SW480 (cell line): ENCODE measurements around the gene AUTS2.

Source experiments
- DNase-seq: peaks from one replicate; pipeline ENCODE4 v3.0.0-alpha.2; 2016; ENCODE audit warnings: low spot score

AUTS2 gene

GRCh38 chr7:70470746-70471145 lies 872.5 kb downstream of the AUTS2 start:
- DNase-seq = no peak

GRCh38 chr7:70472601-70473237 lies 874.4 kb downstream of the AUTS2 start:
- DNase-seq = no peak

GRCh38 chr7:70474639-70475234 lies 876.5 kb downstream of the AUTS2 start:
- no peak for DNase-seq

- peak; percentile 49 for DNase-seq
These were observed 879.0 kb downstream of the AUTS2 start for GRCh38 chr7:70477036-70478010.

GRCh38 chr7:70479153-70480021 lies 881.1 kb downstream of the AUTS2 start:
- DNase-seq = no peak

GRCh38 chr7:70480927-70481569 lies 882.8 kb downstream of the AUTS2 start:
- DNase-seq = peak; percentile 23

GRCh38 chr7:70481570-70482123 lies 883.4 kb downstream of the AUTS2 start:
- DNase-seq = no peak

- no peak for DNase-seq
These were observed 886.0 kb downstream of the AUTS2 start for GRCh38 chr7:70484255-70484654.

GRCh38 chr7:70486977-70487376 lies 888.7 kb downstream of the AUTS2 start:
- DNase-seq = no peak

GRCh38 chr7:70487428-70487827 lies 889.2 kb downstream of the AUTS2 start:
- no peak for DNase-seq

- DNase-seq = no peak
These were observed 889.6 kb downstream of the AUTS2 start for GRCh38 chr7:70487886-70488285.

- no peak for DNase-seq
These were observed 891.5 kb downstream of the AUTS2 start for GRCh38 chr7:70489813-70490212.

- DNase-seq = no peak
These were observed 894.4 kb downstream of the AUTS2 start for GRCh38 chr7:70492625-70493024.

GRCh38 chr7:70494225-70495032 lies 896.2 kb downstream of the AUTS2 start:
- DNase-seq = no peak

GRCh38 chr7:70495033-70495376 lies 896.7 kb downstream of the AUTS2 start:
- DNase-seq = no peak

- DNase-seq = no peak
These were observed 899.5 kb downstream of the AUTS2 start for GRCh38 chr7:70497793-70498192.

GRCh38 chr7:70498232-70498992 lies 900.1 kb downstream of the AUTS2 start:
- no peak for DNase-seq

- DNase-seq = no peak
These were observed 902.0 kb downstream of the AUTS2 start for GRCh38 chr7:70500261-70500660.

GRCh38 chr7:70502117-70502863 lies 904.0 kb downstream of the AUTS2 start:
- DNase-seq = no peak
